A673 (cell line): ENCODE measurements around the gene C11orf68. TPM values are rescaled to one million over a fixed set of nuclear protein-coding genes. Genes with fewer than 3 reads are reported as not detected.

Source experiments
- BruUV-seq: library from RNA; stranded (reverse); fragments of 400-500 nt; replicated peaks from 2 replicates; lab custom pipeline; 2021; lab: Mats Ljungman, UMichigan
- CTCF ChIA-PET: fragments of 300-600 bp; sonication (Branson Sonifier 250); formaldehyde crosslinking; loops from one replicate; lab custom pipeline; 2022; ENCODE audit warnings: antibody characterized with exemption; lab: Charles Lee
- POLR2A ChIA-PET: fragments of 300-600 bp; sonication (Branson Sonifier 250); formaldehyde crosslinking; loops from one replicate; lab custom pipeline; 2022; ENCODE audit warnings: antibody characterized with exemption; ENCODE audit not compliant: low non-redundant PET; lab: Charles Lee
- DNase-seq: peaks from one replicate; pipeline ENCODE4 v3.0.0-alpha.2; 2015; ENCODE audit warnings: low spot score
- H3K27ac ChIP-seq: fragments of 200-600 bp; sonication (generic); 2 replicates; pipeline ENCODE4 v1.5.1; 2016; ENCODE audit warnings: mixed run types, low read depth, mild to moderate bottlenecking, mixed read lengths, antibody characterized with exemption, low read length; ENCODE audit not compliant: poor library complexity, severe bottlenecking
- H3K27me3 ChIP-seq: fragments of 200-600 bp; sonication (generic); replicated peaks from 2 replicates; pipeline ENCODE4 v1.6.1; 2017; ENCODE audit warnings: mixed run types, low read depth, mild to moderate bottlenecking, mixed read lengths, antibody characterized with exemption, low read length; ENCODE audit not compliant: insufficient read depth, poor library complexity
- H3K36me3 ChIP-seq: fragments of 200-600 bp; sonication (generic); 2 replicates; pipeline ENCODE4 v1.6.1; 2016; ENCODE audit warnings: mixed run types, mild to moderate bottlenecking, mixed read lengths, antibody characterized with exemption, low read length; ENCODE audit not compliant: insufficient read depth, poor library complexity, severe bottlenecking
- H3K4me1 ChIP-seq: fragments of 200-600 bp; sonication (generic); 2 replicates; pipeline ENCODE4 v1.6.1; 2017; ENCODE audit warnings: mixed run types, mild to moderate bottlenecking, mixed read lengths, antibody characterized with exemption, low read length; ENCODE audit not compliant: insufficient read depth, poor library complexity, severe bottlenecking
- H3K4me3 ChIP-seq: fragments of 200-600 bp; sonication (generic); 2 replicates; pipeline ENCODE4 v1.5.1; 2016; ENCODE audit warnings: low read depth, mixed run types, mild to moderate bottlenecking, mixed read lengths, low read length; ENCODE audit not compliant: poor library complexity, severe bottlenecking
- H3K9me3 ChIP-seq: fragments of 200-600 bp; sonication (generic); 2 replicates; pipeline ENCODE4 v1.6.1; 2016; ENCODE audit warnings: mixed run types, low read depth, mild to moderate bottlenecking, mixed read lengths, antibody characterized with exemption, low read length; ENCODE audit not compliant: poor library complexity, severe bottlenecking
- CTCF ChIP-seq: fragments of 300-800, 200-600 bp; sonication (generic); conservative IDR thresholded peaks from 2 replicates; pipeline ENCODE4 v1.5.1; 2017; ENCODE audit warnings: low read depth, mild to moderate bottlenecking, antibody characterized with exemption, low read length, moderate library complexity, mixed read lengths
- EZH2 ChIP-seq: fragments of 200-600 bp; sonication (generic); IDR thresholded peaks from 2 replicates; pipeline ENCODE4 v1.6.1; 2017; ENCODE audit warnings: borderline replicate concordance, low read depth, mild to moderate bottlenecking, mixed read lengths, antibody characterized with exemption, low read length; ENCODE audit not compliant: poor library complexity, severe bottlenecking
- intact Hi-C: fragments of 100-400 bp; cut with micrococcal nuclease; formaldehyde crosslinking; loops from one replicate; pipeline ENCODE4 v1.10.0; 2022; ENCODE audit not compliant: unreplicated experiment
- total RNA-seq: library from RNA; stranded (reverse); gene quantifications from 2 replicates; pipeline ENCODE4 v1.2.3, GENCODE V29; 2021

The C11orf68 gene
- total RNA-seq, 1 experiment from 2014 or later, result 22.4 TPM

- peaks cover 6% of the 10 kb centered on the region for H3K36me3 ChIP-seq
- peak overlapping the region; percentile 68 for H3K4me3 ChIP-seq
- H3K9me3 ChIP-seq, result no peaks in the 10 kb centered on the region
- ChIA-PET CTCF (interaction anchor here (1.0 to 1.9 kb wide), 3 partner anchors 11 to 17 kb away, joined by 3 to 5 read pairs (median 3); partner anchors contain the start of genes CCDC85B and MUS81), POLR2A (no interaction called here)
- BruUV-seq, result no TSS peak
- H3K4me1 ChIP-seq, result peaks cover 18% of the 10 kb centered on the region
- intact Hi-C loops, result no loop called here
- H3K27ac ChIP-seq, result peak overlapping the region; percentile 75
- peak; percentile 95 for DNase-seq
- no peak for TF ChIP-seq CTCF
- no peak for TF ChIP-seq EZH2
- no peaks in the 10 kb centered on the region for H3K27me3 ChIP-seq
Measured at GRCh38 chr11:65873318-65874156, 45.3 kb downstream of the C11orf68 start.

- Histone ChIP-seq H3K36me3 (peaks cover 11% of the 10 kb centered on the region), H3K4me3 (peak within 1 kb of the TSS; percentile 68), H3K27me3 (no peaks in the 10 kb centered on the region), H3K27ac (peak within 1 kb of the TSS; percentile 75), H3K9me3 (no peaks in the 10 kb centered on the region), H3K4me1 (peaks cover 18% of the 10 kb centered on the region)
- no peak for DNase-seq
- TF ChIP-seq EZH2, result no peak
- TF ChIP-seq CTCF, result no peak
- POLR2A ChIA-PET, result interaction anchor here (0.7 kb wide), 1 partner anchor 93 kb away, joined by 8 read pairs; no protein-coding TSS in a partner anchor
- intact Hi-C loops, result no loop called here
- BruUV-seq, result no TSS peak
- CTCF ChIA-PET, result interaction anchor here (1.7 to 1.9 kb wide), 2 partner anchors 16 to 18 kb away, joined by 3 to 7 read pairs; partner anchors contain the start of genes CCDC85B and FIBP
Measured at GRCh38 chr11:65872586-65873317, 46.1 kb downstream of the C11orf68 start, which contains the start of gene EFEMP2. TSS of gene EFEMP2 (minus strand) at chr11:65872800. CDS start at chr11:65872354, 446 bp downstream.

- Histone ChIP-seq H3K36me3 (peaks cover 19% of the 10 kb centered on the region), H3K4me3 (peak overlapping the region; percentile 68), H3K27ac (peak overlapping the region; percentile 75), H3K4me1 (peaks cover 24% of the 10 kb centered on the region), H3K9me3 (no peaks in the 10 kb centered on the region), H3K27me3 (no peaks in the 10 kb centered on the region)
- CTCF ChIA-PET, result interaction anchor here (1.5 to 4.1 kb wide), 4 partner anchors 13 to 18 kb away, joined by 3 to 16 read pairs (median 10); partner anchors contain the start of genes CCDC85B, FIBP and MUS81
- no peak for DNase-seq
- TF ChIP-seq EZH2 (no peak), CTCF (0 out of 2 replicates have a peak, but pooled peaks have one; percentile 10)
- intact Hi-C loops, result no loop called here
- POLR2A ChIA-PET, result interaction anchor here (0.5 to 0.7 kb wide), 2 partner anchors 38 to 93 kb away, joined by 3 to 8 read pairs; partner anchors contain the start of gene SNX32
- no TSS peak for BruUV-seq
Measured at GRCh38 chr11:65871811-65872548, 46.9 kb downstream of the C11orf68 start.
